GM21529 (cell line): ENCODE measurements around the gene LRRC19.
A peak's percentile ranks its signal among the peaks of the same experiment; 100 is the strongest.

Experiments used
- ATAC-seq: cut with Tn5 transposase; IDR thresholded peaks from one replicate; pipeline ENCODE4 v1.9.1; 2021; ENCODE audit not compliant: unreplicated experiment

LRRC19 gene

DNA sequence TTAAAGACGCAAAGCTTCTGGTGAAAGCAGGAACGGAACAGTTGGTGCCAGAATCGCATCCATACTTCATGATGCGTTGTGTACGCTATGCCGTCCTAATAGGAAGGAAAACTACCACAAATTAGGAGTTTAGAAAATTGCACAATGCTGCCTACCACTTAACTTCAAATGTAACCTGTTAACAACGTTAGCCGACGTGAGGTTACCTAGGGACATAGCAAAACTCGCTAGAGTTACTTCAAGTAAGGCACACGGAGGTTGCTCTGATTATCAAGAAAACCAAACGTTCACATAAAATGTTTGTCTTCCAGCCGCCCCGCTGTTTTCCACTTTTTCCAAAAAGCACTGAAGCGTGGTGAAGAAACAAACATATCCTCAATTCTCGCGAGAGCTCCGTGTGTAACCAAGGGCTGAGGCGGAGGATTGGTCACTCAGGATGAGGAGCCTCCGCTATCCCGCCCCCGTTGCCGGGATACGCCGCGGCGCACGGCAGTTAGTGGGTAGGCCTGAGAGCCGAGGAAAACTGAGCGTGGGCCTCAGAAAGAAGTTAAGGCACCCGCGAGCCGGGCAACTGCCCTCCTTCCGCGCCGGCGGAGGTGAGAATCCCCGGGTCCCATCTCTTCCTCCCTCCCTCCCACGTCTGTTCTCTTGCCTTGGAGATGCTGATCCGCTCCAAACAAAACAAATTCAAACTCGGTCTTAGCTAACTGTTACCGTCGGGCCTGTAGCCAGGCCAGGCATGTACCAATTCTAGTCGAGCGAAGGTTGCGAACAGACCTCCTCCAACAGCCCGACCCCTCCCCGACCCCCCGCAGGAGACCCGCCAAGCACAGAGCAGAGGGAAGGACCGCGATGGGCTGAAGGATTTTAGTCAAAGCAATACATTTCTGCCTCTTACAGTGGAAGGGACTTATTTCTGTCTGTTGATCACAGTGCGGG, 49.3 kb downstream of the LRRC19 start, which contains the start of gene IFT74:
TSS of gene IFT74 (plus strand) at position 492 of the 939 bp plus-strand sequence. CDS start 5,556 bp downstream, outside the sequence.
- peak; percentile 97 for ATAC-seq

DNA sequence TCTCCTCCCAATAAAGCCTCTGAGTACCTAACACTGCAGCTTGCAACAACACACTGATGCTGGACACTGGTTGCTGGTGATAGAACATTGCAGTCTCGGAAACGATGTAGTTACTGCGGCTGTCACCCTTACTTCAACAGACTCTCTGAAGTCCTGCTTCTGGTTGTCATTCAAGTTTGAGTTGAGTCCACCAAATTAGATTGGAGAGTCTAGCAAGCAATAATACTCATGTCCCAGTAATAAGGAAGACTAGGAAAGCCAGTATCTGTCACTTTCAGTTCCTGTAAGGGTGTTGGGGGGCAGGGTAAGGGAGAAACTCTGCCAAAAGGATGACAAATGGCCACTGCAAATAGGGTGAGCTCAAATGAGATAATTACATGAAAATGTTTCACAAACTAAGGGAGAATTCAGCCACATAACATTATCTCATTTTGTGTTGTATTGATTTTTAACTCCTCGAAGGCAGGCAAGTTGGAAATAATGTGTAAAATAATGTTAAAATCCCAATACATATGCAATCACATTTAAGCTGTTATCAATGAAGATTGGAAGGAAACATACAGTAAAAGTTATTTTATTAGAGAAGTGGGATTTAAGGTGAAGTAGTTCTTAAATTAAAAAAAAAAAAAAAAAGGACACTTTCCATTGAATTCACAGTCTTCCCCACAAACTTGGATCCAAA, 50.1 kb downstream of the LRRC19 start:
- ATAC-seq, result peak; percentile 37

- peak; percentile 39 for ATAC-seq
Measured at GRCh38 chr9:26954050-26954508, 51.4 kb downstream of the LRRC19 start.

GRCh38 chr9:26951794-26952193, 53.7 kb downstream of the LRRC19 start:
- no peak for ATAC-seq

DNA sequence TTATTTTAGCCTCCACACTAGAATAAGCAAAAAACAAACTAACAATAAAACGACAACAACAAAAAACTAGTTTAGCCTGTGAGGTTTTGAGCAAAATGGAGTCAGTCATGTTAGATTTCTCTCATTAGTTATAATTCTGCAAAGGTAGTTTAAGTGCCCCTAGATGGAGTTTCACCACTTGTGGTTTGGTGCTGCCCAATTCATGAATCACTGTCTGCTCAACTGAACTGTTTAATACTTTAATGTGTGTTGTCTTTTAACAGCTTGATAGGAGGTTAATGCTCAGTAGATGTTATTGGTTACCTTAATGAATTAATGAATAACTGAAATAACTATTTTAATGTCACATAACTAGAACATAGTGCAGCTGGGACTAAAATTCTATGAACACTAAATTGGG, 55.0 kb downstream of the LRRC19 start:
- ATAC-seq, result no peak

DNA sequence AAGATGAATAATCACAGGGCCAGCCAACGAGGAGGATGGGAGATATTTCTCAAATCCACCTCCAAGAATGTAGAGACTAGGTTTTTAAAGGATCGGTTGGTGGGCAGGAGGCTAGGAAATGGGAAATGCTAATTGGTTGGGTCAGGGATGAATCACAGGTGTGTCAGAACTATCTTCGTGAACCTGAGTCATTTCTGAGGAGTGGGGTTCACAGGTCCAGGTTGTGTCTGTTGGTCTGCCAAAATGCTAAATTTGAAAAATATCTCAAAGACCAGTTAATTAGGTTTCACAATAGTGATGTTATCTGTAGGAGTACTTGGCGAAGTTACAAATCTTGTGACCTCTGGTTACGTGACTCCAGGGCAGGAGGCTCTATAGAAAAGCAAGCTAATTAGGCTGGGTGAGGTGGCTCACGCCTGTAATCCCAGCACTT, 55.8 kb downstream of the LRRC19 start:
- no peak for ATAC-seq

DNA sequence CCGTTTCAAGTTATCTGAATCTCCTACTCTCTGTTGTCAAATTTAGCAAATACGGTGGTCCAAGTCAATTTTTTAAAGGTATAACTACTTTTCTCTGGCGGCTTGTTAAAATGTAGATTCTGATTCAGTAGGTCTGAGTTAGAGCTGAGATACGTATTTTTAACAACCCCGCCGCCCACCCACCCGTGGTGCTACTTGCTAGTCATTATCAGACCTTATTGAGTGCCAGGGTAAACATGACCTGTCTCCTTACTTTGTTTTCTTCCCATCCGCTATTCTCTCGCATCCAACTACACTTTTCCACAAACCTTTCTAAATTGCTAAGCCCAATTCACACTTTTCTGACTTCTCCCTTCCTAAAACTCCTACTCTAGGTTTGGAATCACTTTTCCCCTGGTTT, 57.7 kb downstream of the LRRC19 start:
- no peak for ATAC-seq

GRCh38 chr9:26946753-26947727, 58.4 kb downstream of the LRRC19 start, which contains the start of gene PLAA:
PLAA (minus strand) TSS chr9:26947242; CDS start chr9:26947045, 197 bp downstream.
- ATAC-seq, result peak; percentile 98

GRCh38 chr9:26945591-26945990, 59.9 kb downstream of the LRRC19 start:
- no peak for ATAC-seq
